Calu3 (cell line): ENCODE measurements around the gene RPIA. TPM values are rescaled to one million over a fixed set of nuclear protein-coding genes. Genes with fewer than 3 reads are reported as not detected.
A peak's percentile ranks its signal among the peaks of the same experiment; 100 is the strongest.

Source experiments
- BruUV-seq: library from RNA; stranded (reverse); fragments of 400-500 nt; replicated peaks from 2 replicates; lab custom pipeline; 2021; lab: Mats Ljungman, UMichigan
- CTCF ChIA-PET: fragments of 300-600 bp; sonication (Branson Sonifier 250); formaldehyde crosslinking; loops from one replicate; lab custom pipeline; 2022; ENCODE audit warnings: antibody characterized with exemption; lab: Charles Lee
- DNase-seq: peaks from one replicate; pipeline ENCODE4 v3.0.0; 2022
- H3K27ac Mint-ChIP-seq: one replicate; pipeline ENCODE4 v1.8.0; 2022; ENCODE audit warnings: mixed read lengths; ENCODE audit not compliant: unreplicated experiment
- H3K27me3 Mint-ChIP-seq: one replicate; pipeline ENCODE4 v1.8.0; 2022; ENCODE audit warnings: mixed read lengths; ENCODE audit not compliant: unreplicated experiment
- H3K36me3 Mint-ChIP-seq: one replicate; pipeline ENCODE4 v1.8.0; 2022; ENCODE audit warnings: mild to moderate bottlenecking, moderate library complexity, mixed read lengths; ENCODE audit not compliant: insufficient read depth, unreplicated experiment
- H3K4me1 Mint-ChIP-seq: one replicate; pipeline ENCODE4 v1.8.0; 2022; ENCODE audit warnings: mild to moderate bottlenecking, low read depth, mixed read lengths; ENCODE audit not compliant: unreplicated experiment
- H3K4me3 Mint-ChIP-seq: one replicate; pipeline ENCODE4 v1.8.0; 2022; ENCODE audit warnings: mild to moderate bottlenecking, low read depth, moderate library complexity, mixed read lengths; ENCODE audit not compliant: unreplicated experiment
- H3K9me3 Mint-ChIP-seq: one replicate; pipeline ENCODE4 v1.8.0; 2022; ENCODE audit warnings: low read depth, mixed read lengths; ENCODE audit not compliant: unreplicated experiment
- intact Hi-C: fragments of 100-400 bp; cut with micrococcal nuclease; formaldehyde crosslinking; loops from one replicate; pipeline ENCODE4 v1.10.0; 2022; ENCODE audit not compliant: unreplicated experiment
- total RNA-seq: library from RNA; stranded (reverse); gene quantifications from 2 replicates; pipeline ENCODE4 v1.2.3, GENCODE V29; 2022
- TF ChIP-seq, protein P1 (sequence below): fragments of 200-600 bp; IDR thresholded peaks from one replicate; pipeline ENCODE4 v1.8.0; 2022; ENCODE audit warnings: antibody characterized with exemption; ENCODE audit not compliant: unreplicated experiment

RPIA gene
- total RNA-seq, 1 experiment from 2014 or later: 23.8 TPM

DNA sequence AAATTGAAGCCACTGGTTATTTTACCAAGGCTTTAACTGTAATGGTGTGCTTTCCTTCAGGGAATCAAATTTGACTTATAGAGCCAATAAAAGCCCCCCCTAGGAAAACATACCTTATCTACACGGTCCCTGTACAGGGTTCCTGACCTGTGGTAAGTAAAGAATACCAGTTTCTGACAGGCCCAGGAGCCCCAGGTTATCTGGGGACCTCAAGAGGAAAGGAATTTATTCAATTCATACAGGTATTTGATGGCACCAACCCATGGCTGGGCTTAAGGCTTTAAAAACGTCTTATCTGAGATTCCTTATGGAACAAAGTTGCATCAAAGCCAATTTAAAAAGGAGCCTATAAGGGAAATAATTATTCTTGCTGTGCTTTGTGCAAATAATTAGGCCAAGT is 7.0 kb upstream of the RPIA start:
- no peak overlapping the region for H3K27ac Mint-ChIP-seq
- H3K9me3 Mint-ChIP-seq: peaks cover 15% of the 10 kb centered on the region
- peaks cover 4% of the 10 kb centered on the region for H3K36me3 Mint-ChIP-seq
- H3K4me3 Mint-ChIP-seq: no peak overlapping the region
- H3K4me1 Mint-ChIP-seq: peaks cover 12% of the 10 kb centered on the region
- TF ChIP-seq, protein P1, sequence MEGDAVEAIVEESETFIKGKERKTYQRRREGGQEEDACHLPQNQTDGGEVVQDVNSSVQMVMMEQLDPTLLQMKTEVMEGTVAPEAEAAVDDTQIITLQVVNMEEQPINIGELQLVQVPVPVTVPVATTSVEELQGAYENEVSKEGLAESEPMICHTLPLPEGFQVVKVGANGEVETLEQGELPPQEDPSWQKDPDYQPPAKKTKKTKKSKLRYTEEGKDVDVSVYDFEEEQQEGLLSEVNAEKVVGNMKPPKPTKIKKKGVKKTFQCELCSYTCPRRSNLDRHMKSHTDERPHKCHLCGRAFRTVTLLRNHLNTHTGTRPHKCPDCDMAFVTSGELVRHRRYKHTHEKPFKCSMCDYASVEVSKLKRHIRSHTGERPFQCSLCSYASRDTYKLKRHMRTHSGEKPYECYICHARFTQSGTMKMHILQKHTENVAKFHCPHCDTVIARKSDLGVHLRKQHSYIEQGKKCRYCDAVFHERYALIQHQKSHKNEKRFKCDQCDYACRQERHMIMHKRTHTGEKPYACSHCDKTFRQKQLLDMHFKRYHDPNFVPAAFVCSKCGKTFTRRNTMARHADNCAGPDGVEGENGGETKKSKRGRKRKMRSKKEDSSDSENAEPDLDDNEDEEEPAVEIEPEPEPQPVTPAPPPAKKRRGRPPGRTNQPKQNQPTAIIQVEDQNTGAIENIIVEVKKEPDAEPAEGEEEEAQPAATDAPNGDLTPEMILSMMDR: no peak
- BruUV-seq: no TSS peak
- CTCF ChIA-PET: no interaction called here
- intact Hi-C loops: no loop called here
- no peak for DNase-seq
- peaks cover 7% of the 10 kb centered on the region for H3K27me3 Mint-ChIP-seq

DNA sequence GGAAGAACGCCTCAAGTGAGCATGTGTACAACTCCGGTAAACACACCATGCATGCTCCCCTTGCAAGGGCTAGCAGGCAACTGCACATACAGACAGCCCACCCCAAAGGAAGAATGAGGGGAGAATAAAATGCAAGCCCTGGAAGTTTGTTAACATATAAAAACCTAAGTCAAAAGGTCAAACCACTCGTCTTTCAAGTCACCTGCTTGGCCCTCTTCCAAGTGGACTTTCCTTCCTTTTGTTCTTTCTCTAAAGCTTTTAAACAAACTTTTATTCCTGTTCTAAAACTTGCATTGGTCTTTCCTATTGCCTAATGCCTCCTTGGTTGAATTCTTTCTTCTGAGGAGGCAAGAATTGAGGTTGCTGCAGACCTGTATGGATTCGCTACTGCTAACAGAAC is 5.2 kb upstream of the RPIA start:
- BruUV-seq: no TSS peak
- Mint-ChIP-seq H3K4me1 (peaks cover 26% of the 10 kb centered on the region), H3K9me3 (peaks cover 17% of the 10 kb centered on the region), H3K4me3 (no peak overlapping the region), H3K27ac (no peak overlapping the region), H3K27me3 (no peaks in the 10 kb centered on the region), H3K36me3 (peaks cover 22% of the 10 kb centered on the region)
- intact Hi-C loops: no loop called here
- no peak for DNase-seq
- CTCF ChIA-PET: no interaction called here
- TF ChIP-seq, protein P1: no peak

DNA sequence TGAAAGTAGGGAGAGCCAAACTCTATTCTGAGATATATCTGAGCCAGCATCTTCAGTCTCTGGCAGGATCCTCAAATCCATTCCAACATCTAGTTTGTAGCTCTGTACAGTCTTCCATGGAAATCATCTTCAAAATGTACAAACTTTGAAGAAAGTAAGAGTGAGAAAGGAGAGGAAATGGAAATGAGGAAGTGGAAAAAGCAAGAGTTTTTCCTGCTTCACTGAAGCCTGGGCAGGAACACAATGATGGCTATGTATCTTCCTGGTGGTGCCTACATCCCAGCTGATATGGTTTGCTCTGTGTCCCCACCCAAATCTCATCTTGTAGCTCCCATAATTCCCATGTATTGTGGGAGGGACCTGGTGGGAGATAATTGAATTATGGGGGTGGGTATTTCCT is 4.1 kb upstream of the RPIA start:
- CTCF ChIA-PET: no interaction called here
- H3K4me3 Mint-ChIP-seq: no peak overlapping the region
- no TSS peak for BruUV-seq
- peaks cover 14% of the 10 kb centered on the region for H3K9me3 Mint-ChIP-seq
- intact Hi-C loops: no loop called here
- no peak overlapping the region for H3K27ac Mint-ChIP-seq
- H3K27me3 Mint-ChIP-seq: no peaks in the 10 kb centered on the region
- H3K36me3 Mint-ChIP-seq: peaks cover 33% of the 10 kb centered on the region
- DNase-seq: no peak
- H3K4me1 Mint-ChIP-seq: peaks cover 27% of the 10 kb centered on the region
- TF ChIP-seq, protein P1: no peak

- Mint-ChIP-seq H3K9me3 (peaks cover 7% of the 10 kb centered on the region), H3K27ac (peak overlapping the region; percentile 95), H3K4me3 (peak overlapping the region; percentile 99), H3K36me3 (peaks cover 38% of the 10 kb centered on the region), H3K4me1 (peaks cover 58% of the 10 kb centered on the region), H3K27me3 (no peaks in the 10 kb centered on the region)
- TSS peak; percentile 89 for BruUV-seq
- intact Hi-C loops: no loop called here
- TF ChIP-seq, protein P1: no peak
- CTCF ChIA-PET: interaction anchor here (1.0 kb wide), 1 partner anchor 91 kb away, joined by 4 read pairs; no protein-coding TSS in a partner anchor
- peak; percentile 34 for DNase-seq
Measured at GRCh38 chr2:88690591-88691338, 708 bp upstream of the RPIA start.
